Stimulated activated CD8-positive, alpha-beta memory T cell treated with anti-CD3 and anti-CD28 coated beads, Interleukin-15, amount 100 ng/mL, for 4 hours (primary cell): Measurements from ENCODE around the gene IQCK.

Source experiments
- DNase-seq, 2 donors: peaks; one replicate each; pipeline ENCODE4 v3.0.0-alpha.2; 2020; ENCODE audit warnings: low read depth in 2 of 2

IQCK gene

DNA sequence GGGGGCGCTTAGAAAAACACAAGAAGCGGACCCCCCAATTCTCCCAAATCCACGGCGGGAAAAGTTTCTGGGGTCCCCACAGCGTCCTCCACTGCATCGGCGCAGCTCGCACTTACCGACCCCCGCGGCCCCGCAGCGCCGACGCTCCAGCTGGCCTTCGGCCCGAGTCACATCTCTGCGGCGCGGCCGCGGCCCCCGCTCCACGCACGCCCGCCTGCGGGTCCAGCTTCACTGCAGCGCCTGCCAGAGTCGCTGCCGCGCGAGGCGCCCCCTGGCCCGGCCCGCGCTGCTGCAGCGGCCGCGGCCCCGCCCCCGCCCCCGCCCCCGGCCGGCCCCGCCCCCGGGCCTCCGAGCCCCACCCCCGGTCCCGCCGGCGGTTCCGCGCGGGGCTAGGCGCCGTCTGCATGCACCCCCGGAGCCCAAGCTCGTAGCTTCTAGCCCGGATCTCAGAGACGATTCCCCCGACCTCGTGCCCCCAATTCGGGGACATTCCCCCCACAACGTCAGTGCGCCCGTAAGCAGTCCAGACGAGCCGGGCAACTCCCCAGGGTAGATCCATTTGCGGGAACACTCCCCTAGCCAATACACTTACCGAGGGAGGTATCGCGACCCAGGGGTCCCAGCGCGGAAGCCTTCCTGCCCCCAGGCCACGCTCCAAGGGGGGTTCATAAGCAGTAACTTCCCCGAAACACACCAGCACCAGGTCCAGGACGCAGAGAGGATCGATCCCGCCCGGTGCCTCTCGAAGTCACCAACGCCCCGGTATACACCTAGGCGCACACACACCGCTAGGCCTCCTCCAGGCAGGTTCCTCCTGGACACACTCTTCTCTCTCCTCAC, 166.8 kb downstream of the IQCK start, which contains the start of gene GPRC5B:
Gene GPRC5B, minus strand, starts transcription at position 238 of the 840 bp plus-strand sequence. CDS start 12,003 bp downstream, outside the sequence.
- DNase-seq: no peak

DNA sequence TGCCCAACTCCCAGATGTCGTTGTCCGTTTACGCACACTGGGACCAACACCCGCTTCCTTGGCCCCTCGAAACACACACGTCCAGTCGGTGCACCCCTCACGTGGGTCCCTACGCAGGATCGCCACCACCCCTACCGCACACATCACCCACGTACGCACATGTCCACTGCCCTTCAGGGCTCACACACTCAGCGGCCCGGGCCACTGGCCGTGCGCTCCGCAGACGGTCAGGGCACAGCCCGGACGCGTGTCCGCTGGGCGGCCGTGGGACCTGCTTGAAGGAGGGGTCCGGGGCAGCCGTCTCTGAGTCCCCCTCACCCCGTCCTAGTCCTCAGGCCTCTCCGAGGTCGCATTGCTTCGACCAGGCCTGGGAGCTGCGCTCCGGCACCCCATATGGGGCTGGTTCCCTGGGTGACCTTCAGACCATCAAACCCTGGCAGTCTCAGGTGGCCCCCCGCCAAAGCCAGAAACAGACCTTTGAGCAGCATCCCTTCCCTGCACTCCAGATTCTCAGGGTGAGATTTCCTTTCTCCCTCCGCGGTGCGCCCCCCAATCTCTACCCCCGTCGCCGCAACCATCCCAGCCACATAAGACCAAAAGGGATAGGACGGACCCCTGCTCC, 167.5 kb downstream of the IQCK start:
- DNase-seq: no peak

DNA sequence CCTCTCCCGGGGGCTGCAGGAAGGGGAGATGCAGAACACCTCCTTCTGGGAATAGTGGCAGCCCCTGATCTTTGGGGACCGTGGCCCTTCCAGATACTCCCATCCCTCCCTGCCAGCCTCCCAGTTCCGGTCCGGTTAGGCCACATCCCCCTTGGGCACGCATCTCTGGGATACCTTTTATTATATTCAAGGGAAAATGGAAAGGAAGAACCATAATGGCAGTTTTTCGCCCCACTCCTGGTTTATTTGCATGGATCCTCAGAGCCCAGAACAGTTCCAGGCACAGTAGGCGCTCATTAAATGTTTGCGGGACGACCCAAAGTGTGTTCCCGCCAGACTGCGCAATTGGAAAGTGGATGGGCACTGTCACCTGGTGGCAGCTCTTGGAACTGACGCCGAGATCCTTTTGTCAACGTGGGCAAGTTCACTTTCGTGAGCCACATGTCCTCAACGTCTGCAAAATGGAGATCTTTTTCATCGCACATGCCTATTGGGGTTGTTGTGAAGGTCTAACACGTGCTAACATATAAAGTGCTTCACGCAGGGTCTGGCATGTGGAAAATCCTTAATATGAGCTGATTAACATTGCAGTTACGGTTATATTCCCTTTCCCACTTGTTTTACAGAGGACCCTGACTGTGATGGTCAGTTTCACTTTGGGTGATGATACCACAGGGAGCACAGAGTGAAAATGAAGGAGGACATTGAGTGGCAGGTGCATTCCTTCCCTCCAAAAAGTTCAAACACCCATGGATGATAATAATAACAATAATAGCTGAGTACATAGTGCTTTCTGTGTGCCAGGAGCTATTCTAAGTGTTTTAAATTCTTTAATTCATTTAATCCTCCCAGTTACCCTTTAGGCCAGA, 168.2 kb downstream of the IQCK start:
- DNase-seq: peak; percentile 51 to 58

DNA sequence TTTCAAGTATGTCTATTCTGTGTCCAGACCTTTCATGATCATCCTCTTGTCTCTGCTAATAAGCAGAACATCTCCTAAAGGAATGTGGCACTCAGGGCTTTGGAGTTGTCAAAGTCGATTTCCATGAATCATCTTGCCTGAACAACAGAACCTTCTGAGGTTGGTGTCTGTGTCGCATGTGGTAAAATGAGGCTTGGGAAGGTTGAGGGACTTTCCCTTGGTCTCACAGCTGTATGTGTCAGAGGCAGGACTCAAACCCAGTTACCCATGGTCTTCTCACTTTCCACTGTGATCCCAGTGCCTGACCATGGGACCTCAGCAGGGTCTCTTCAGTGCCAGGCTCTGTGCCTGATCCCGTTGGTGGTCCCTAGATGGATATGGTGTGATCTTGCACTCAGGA, 170.8 kb downstream of the IQCK start:
- no peak for DNase-seq

DNA sequence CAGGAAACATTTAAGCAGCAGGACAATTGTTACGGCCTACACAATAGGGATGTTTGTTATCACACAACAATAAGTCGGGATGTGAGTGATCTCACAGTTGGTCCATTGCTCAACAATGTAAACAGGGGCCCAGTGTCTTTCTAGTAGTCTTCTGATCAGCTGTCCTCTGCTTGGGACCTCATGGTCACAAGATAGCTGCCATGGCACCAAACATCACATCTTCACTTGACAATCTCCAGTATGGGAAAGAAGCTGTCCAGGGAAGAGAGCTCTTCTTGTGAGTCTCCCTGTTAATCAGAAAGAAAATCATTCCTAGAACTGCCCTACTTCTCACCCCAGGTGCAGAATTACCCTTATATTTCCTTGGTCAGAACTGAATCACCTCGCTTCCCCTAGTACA, 172.8 kb downstream of the IQCK start:
- no peak for DNase-seq

- DNase-seq: no peak
These were observed 174.8 kb downstream of the IQCK start for GRCh38 chr16:19892902-19893301.

DNA sequence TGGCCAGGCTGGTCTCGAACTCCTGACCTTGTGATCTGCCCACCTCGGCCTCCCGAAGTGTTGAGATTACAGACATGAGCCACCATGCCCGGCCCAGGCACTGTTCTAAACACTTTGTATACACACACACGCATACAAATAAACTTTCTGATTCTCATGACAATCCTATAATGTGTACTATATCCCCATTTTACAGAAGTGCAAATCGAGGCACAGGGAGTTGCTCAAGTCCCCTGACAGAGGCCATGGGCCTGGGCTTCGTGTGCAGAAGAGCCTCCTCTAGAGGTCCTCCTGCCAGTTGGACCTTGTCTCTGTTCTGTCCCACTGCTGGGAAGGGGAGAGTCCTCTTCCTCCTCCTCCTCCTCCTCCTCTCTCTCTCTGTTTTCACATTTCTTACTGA, 176.5 kb downstream of the IQCK start:
- DNase-seq: no peak

DNA sequence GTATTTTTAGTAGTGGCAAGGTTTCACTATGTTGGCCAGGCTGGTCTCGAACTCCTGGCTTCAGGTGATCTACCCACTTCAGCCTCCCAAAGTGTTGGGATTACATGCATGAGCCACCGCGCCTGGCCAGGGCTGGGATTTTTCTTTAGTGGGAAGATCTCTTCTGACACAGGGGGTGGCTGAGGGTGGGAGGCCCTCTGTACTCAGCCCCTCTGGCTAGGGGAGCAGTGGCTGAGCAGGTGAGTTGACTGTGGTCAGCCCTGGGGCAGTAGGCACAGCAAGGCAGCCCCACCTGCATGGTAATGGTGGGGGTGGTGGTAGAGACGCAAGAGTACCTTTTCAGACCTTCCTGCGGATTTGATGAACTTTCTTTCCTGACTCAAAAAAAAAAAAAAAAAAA, 178.9 kb downstream of the IQCK start:
- no peak for DNase-seq

DNA sequence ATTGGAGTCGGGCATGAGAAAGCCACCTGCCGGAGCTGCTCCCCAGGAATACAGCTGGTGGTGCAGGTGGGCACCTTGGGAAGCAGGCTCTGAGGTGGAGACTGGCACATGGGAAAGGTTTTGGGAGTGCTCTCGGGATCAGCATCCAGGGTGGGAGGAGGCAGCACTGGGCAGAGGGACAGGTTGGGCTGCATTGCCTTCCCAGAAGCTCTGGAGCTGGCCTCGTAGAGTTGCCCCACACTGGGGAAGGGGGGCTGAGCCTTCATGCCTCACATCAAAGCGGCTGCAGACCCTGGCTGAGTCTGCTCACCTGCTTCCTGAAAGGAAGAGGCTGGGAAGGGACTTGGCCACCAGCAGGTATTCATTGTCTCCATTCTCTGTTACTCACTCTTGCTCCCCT, 180.1 kb downstream of the IQCK start:
- no peak for DNase-seq

DNA sequence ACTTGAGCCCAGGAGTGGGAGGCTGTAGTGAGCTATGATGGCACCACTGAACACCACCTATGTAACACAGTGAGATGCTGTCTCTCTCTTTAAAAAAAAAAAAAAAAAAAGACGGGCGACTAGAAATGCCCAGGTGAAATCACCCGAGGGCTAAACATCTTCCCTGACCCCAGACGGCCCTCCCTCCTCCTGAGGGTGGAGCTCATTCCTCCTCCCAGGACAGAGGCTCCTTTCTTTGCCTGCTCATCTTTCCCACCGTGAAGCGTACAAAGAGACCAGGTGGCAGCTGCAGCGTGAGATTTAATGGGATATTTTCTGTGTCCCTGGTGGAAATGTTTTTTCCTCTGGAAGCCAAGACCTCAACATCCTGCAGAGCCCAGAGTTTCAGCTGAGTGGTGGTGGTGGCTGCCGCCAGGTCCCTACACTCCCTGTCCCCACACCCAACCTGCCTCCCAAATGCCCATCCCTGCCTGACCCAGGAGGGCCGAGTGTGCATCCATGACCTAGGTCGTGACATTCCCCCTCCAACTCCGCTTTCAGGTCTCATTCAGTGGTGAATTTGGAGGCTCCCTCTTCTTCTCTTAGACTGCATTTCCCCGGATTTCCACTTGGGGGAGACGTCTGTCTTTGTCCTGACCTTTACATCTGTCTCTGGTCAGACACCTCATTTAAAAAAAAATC, 181.0 kb downstream of the IQCK start:
- no peak for DNase-seq

DNA sequence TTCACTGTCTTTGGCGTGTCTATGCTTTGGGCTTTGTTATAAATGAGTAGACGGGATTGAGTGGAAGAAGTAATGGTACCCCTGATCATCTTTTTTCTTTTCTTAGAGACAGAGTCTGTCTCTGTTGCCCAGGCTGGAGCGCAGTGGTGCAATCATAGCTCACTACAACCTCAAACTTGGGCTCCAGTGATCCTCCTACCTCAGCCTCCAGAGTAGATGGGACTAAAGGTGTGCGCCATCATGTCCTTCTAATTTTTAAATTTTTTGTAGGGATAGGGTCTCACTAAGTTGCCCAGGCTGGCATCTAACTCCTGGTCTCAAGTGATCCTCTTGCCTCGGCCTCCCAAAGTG, 181.5 kb downstream of the IQCK start:
- no peak for DNase-seq

DNA sequence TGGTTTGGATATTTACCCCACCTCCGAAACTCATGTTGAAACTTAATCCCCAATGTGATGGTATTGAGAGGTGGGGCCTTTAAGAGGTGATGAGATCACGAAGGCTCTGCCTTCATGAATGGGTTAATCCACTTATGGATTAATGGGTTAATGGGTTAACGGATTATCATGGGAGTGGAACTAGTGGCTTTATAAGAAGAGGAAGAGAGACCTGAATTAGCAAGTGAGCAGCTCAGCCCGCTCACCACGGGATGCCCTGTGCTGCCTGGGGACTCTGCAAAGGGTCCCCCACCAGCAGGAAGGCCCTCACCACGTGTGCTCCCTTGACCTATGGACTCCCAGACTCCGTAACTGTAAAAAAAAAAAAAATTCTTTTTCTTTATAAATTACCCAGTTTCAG, 183.1 kb downstream of the IQCK start:
- DNase-seq: no peak

GRCh38 chr16:19907161-19907992, 189.3 kb downstream of the IQCK start:
- peak in 1 of 2 donors; percentile 32 for DNase-seq
